K562 (cell line): ENCODE results near the gene PLD5. TPM values are rescaled to one million over a fixed set of nuclear protein-coding genes. Genes with fewer than 3 reads are reported as not detected.

Experiments
- ATAC-seq: fragments of 200-7000 bp; cut with Tn5 transposase; 3 replicates; pipeline ENCODE4 v1.9.1; 2020; ENCODE audit warnings: moderate library complexity
- BruUV-seq: library from RNA; stranded (reverse); fragments of 400-500 nt; replicated peaks from 2 replicates; lab custom pipeline; 2021; lab: Mats Ljungman, UMichigan
- CTCF ChIA-PET: fragments of 300-600 bp; formaldehyde crosslinking; extraction: SDS; loops from one replicate; lab custom pipeline; 2021; ENCODE audit warnings: low intra/inter-chr PET ratio; lab: Yijun Ruan, JAX
- POLR2A ChIA-PET: fragments of 300-600, 350-650 bp; sonication (Branson Sonifier 250); formaldehyde crosslinking; extraction: SDS; loops from one replicate; lab custom pipeline; 2021; ENCODE audit warnings: antibody characterized with exemption, inconsistent platforms; lab: Yijun Ruan, JAX
- DNase-seq, 4 experiments: peaks; one replicate each; pipeline versions ENCODE4 v3.0.0 to v3.0.0-alpha.2; 2011 to 2018; ENCODE audit warnings: low spot score in 3 of 4, mixed read lengths in 3 of 4; ENCODE audit errors: extremely low read depth in 1 of 4
- FAIRE-seq: peaks from 2 replicates; lab custom pipeline; 2011; peaks lifted over from hg19 to GRCh38; lab: Jason Lieb, UNC
- H2AFZ ChIP-seq: 2 replicates; pipeline ENCODE4 v1.6.0; 2011; ENCODE audit warnings: low read depth, low read length, control low read depth, inconsistent platforms
- H3K27ac ChIP-seq: fragments of 200-600 bp; 3 replicates; pipeline ENCODE4 v1.8.0; 2011; ENCODE audit warnings: low read depth, mild to moderate bottlenecking, control low read depth, inconsistent platforms, low read length, moderate library complexity, mixed read lengths; ENCODE audit errors: extremely low read depth
- H3K27me3 ChIP-seq, 2 experiments: fragments of 300-600 bp in 1 of 2; 2 replicates in 1 of 2; 3 replicates in 1 of 2; pipeline versions ENCODE4 v1.6.0 to v1.8.0; 2011; ENCODE audit warnings: inconsistent platforms in 2 of 2, low read length in 2 of 2, mild to moderate bottlenecking in 1 of 2, mixed read lengths in 1 of 2, moderate library complexity in 1 of 2; ENCODE audit not compliant: control insufficient read depth in 2 of 2, insufficient read depth in 2 of 2
- H3K36me3 ChIP-seq: fragments of 300-600 bp; 3 replicates; pipeline ENCODE4 v1.8.0; 2011; ENCODE audit warnings: mild to moderate bottlenecking, low read length, inconsistent platforms; ENCODE audit not compliant: control insufficient read depth, insufficient read depth
- H3K4me1 ChIP-seq, 2 experiments: fragments of 200-600 bp in 1 of 2; replicated peaks in 1 of 2; 2 replicates in 1 of 2; 3 replicates in 1 of 2; pipeline versions ENCODE4 v1.5.1 to v1.8.0; 2011; ENCODE audit warnings: inconsistent platforms in 2 of 2, low read length in 2 of 2, mild to moderate bottlenecking in 1 of 2, mixed read lengths in 1 of 2, moderate library complexity in 1 of 2; ENCODE audit not compliant: control insufficient read depth in 2 of 2, insufficient read depth in 2 of 2
- H3K4me2 ChIP-seq: 2 replicates; pipeline ENCODE4 v1.6.1; 2011; ENCODE audit warnings: low read length, control low read depth, inconsistent platforms, mixed read lengths; ENCODE audit not compliant: insufficient read depth
- H3K4me3 ChIP-seq: fragments of 200-600 bp; sonication (generic), shearing (Covaris generic); 2 replicates; pipeline ENCODE4 v1.5.1; 2016; ENCODE audit warnings: control low read depth, inconsistent platforms
- H3K79me2 ChIP-seq: fragments of 200-600 bp; 3 replicates; pipeline ENCODE4 v1.8.0; 2011; ENCODE audit warnings: low read length, inconsistent platforms; ENCODE audit not compliant: control insufficient read depth, insufficient read depth
- H3K9ac ChIP-seq, 2 experiments: 2 replicates each; pipeline versions ENCODE4 v1.6.0 to v1.6.1; 2011; ENCODE audit warnings: low read depth in 2 of 2, low read length in 2 of 2, control low read depth in 1 of 2, inconsistent platforms in 1 of 2, mild to moderate bottlenecking in 1 of 2, mixed read lengths in 1 of 2; ENCODE audit not compliant: insufficient read depth in 1 of 2
- H3K9me1 ChIP-seq: one replicate; pipeline ENCODE4 v1.6.0; 2011; ENCODE audit warnings: inconsistent platforms, mild to moderate bottlenecking, low read length, moderate library complexity; ENCODE audit not compliant: control insufficient read depth, insufficient read depth
- H3K9me3 ChIP-seq: replicated peaks from 2 replicates; pipeline ENCODE4 v1.5.1; 2011; ENCODE audit warnings: low read depth, low read length, inconsistent platforms; ENCODE audit not compliant: control insufficient read depth, insufficient read depth
- H4K20me1 ChIP-seq: replicated peaks from 2 replicates; pipeline ENCODE4 v1.6.1; 2011; ENCODE audit warnings: low read length, inconsistent platforms, mixed read lengths; ENCODE audit not compliant: control insufficient read depth, insufficient read depth
- CXXC5 ChIP-seq: fragments of 250-450 bp; sonication (Bioruptor Pico); IDR thresholded peaks from 2 replicates; pipeline ENCODE4 v1.8.0; 2022; ENCODE audit warnings: inconsistent platforms, mild to moderate bottlenecking, moderate library complexity
- FOS ChIP-seq: IDR thresholded peaks from 3 replicates; pipeline ENCODE4 v1.6.1; 2011; ENCODE audit not compliant: insufficient read length; ENCODE audit errors: extremely low read depth
- FOXA3 ChIP-seq, 2 experiments: fragments of 450-650 bp in 1 of 2; sonication (generic) in 1 of 2; formaldehyde crosslinking; IDR thresholded peaks in 1 of 2; conservative IDR thresholded peaks in 1 of 2; 2 replicates each; pipeline versions ENCODE4 v1.4.0 to v1.8.0; 2020 to 2022; ENCODE audit warnings: mild to moderate bottlenecking in 2 of 2, missing genetic modification reagents in 1 of 2
- POLR3G ChIP-seq: IDR thresholded peaks from 2 replicates; pipeline ENCODE4 v1.6.1; 2011; ENCODE audit not compliant: insufficient read length, insufficient replicate concordance; ENCODE audit errors: extremely low read depth
- PPARD ChIP-seq: fragments of 250-450 bp; sonication (Bioruptor Pico); IDR thresholded peaks from 2 replicates; pipeline ENCODE4 v1.8.0; 2022; ENCODE audit warnings: inconsistent platforms, mild to moderate bottlenecking, moderate library complexity
- RFX5 ChIP-seq: IDR thresholded peaks from 2 replicates; pipeline ENCODE4 v1.6.1; 2011; ENCODE audit warnings: low read depth, mild to moderate bottlenecking, improper control_type of control experiment, low read length
- SETDB1 ChIP-seq: IDR thresholded peaks from one replicate; pipeline ENCODE4 v1.6.1; 2012; ENCODE audit warnings: low read length, control low read depth, inconsistent platforms
- TAF7 ChIP-seq: fragments of 450-650 bp; IDR thresholded peaks from 2 replicates; pipeline ENCODE4 v1.6.1; 2016; ENCODE audit warnings: missing genetic modification characterization, missing compliant biosample characterization
- YY1 ChIP-seq, 3 experiments: IDR thresholded peaks; 2 replicates each; pipeline ENCODE4 v1.6.1; 2011; ENCODE audit warnings: low read length in 2 of 3, mild to moderate bottlenecking in 2 of 3, moderate library complexity in 2 of 3, borderline replicate concordance in 1 of 3, control low read depth in 1 of 3, low read depth in 1 of 3; ENCODE audit not compliant: insufficient read depth in 3 of 3, insufficient replicate concordance in 2 of 3, control insufficient read depth in 1 of 3, insufficient read length in 1 of 3; ENCODE audit errors: extremely low read depth in 1 of 3
- ZBED1 ChIP-seq: IDR thresholded peaks from 2 replicates; pipeline ENCODE4 v1.6.1; 2014
- ZC3H4 ChIP-seq: sonication (generic); formaldehyde crosslinking; IDR thresholded peaks from 2 replicates; pipeline ENCODE4 v1.9.0; 2021; ENCODE audit warnings: missing genetic modification reagents, borderline replicate concordance
- ZNF347 ChIP-seq: fragments of 450-650 bp; formaldehyde crosslinking; IDR thresholded peaks from 2 replicates; pipeline ENCODE4 v1.4.0; 2020; ENCODE audit warnings: low read depth, mild to moderate bottlenecking, moderate library complexity
- ZNF668 ChIP-seq: fragments of 250-450 bp; sonication (Bioruptor Pico); IDR thresholded peaks from 2 replicates; pipeline ENCODE4 v1.8.0; 2022; ENCODE audit warnings: mild to moderate bottlenecking, inconsistent platforms
- WGBS: fragments of 100-300 bp; shearing (Covaris generic); methylation state at CpG from one replicate; pipeline ENCODE4 v1.1.6; 2016; ENCODE audit warnings: low coverage, mixed read lengths; ENCODE audit not compliant: insufficient coverage; ENCODE audit errors: missing lambda C conversion rate; 5-methylcytosine and 5-hydroxymethylcytosine counted together
- in situ Hi-C: fragments of 300-500 bp; cut with MboI; formaldehyde crosslinking; loops from 4 replicates; pipeline ENCODE4 v1.15.0; 2018; ENCODE audit warnings: inconsistent platforms, mixed read lengths
- intact Hi-C: fragments of 100-400 bp; cut with micrococcal nuclease; formaldehyde crosslinking; loops from 2 replicates; pipeline ENCODE4 v1.14.2; 2022
- polyA plus RNA-seq, 8 experiments: library from polyadenylated mRNA; depleted of rRNA in 4 of 8; stranded (reverse) in 5 of 8; unstranded in 3 of 8; fragments of >200 nt; fragmentation: Nextera tagmentation in 2 of 8; fragmentation: Illumina TruSeq in 1 of 8; extraction: Ambion mirVana in 2 of 8; extraction: Trizol in 1 of 8; gene quantifications; 2 replicates each; pipeline versions ENCODE4 v1.2.1 to v1.2.3, GENCODE V29; 2011 to 2014; ENCODE audit warnings: inconsistent platforms in 1 of 8, missing spikeins in 1 of 8
- total RNA-seq, 7 experiments: library from RNA; depleted of rRNA in 6 of 7; stranded (reverse); fragments of >200 nt in 6 of 7; fragmentation: Illumina TruSeq in 2 of 7; extraction: Trizol in 2 of 7; gene quantifications; 2 replicates each; pipeline versions ENCODE4 v1.2.1 to v1.2.3, GENCODE V29; 2011 to 2021; ENCODE audit warnings: low replicate concordance in 1 of 7
- TF ChIP-seq, protein P1 (sequence below): fragments of 250-450 bp; sonication (Bioruptor Pico); IDR thresholded peaks from 2 replicates; pipeline ENCODE4 v1.4.0; 2020; ENCODE audit warnings: mild to moderate bottlenecking
- TF ChIP-seq, protein P2 (sequence below): fragments of 450-650 bp; formaldehyde crosslinking; IDR thresholded peaks from 2 replicates; pipeline ENCODE4 v1.4.0; 2022; ENCODE audit warnings: missing genetic modification characterization
- TF ChIP-seq, protein P3 (sequence below), 3 experiments: fragments of 200-800 bp in 1 of 3; fragments of 250-450 bp in 1 of 3; fragments of 450-650 bp in 1 of 3; sonication (Bioruptor Pico) in 1 of 3; sonication (Bioruptor generic) in 1 of 3; formaldehyde crosslinking in 1 of 3; IDR thresholded peaks; 2 replicates each; pipeline versions ENCODE4 v1.6.1 to v1.8.0; 2016 to 2022; ENCODE audit warnings: mild to moderate bottlenecking in 2 of 3, missing genetic modification characterization in 2 of 3, missing compliant biosample characterization in 1 of 3, moderate library complexity in 1 of 3

Gene PLD5
- total and polyA plus RNA-seq, 9 of the 15 experiments (the other 6 are each of a cell fraction or from before 2014, with no cell fraction given) = not detected

DNA sequence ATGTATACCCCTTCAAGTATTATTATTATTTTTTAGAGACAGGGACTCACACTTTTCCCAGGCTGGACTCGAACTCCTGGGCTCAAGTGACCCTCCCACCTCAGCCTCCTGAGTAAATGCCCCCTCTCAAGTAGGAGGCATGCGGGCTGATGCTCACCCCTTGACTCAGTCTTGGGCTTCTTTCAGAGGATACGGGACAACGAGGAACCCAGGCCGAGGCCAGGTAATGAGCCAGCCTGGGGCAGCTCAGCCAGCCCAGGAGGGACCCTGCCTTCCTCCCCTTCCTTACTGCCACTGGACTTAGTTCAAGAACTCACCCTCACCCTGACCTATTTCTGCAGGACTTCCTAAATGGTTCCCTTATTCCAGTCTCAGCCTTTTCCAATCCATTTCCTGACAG, 327.6 kb downstream of the PLD5 start:
- Histone ChIP-seq H3K4me3 (no peak overlapping the region), H3K9me1 (no peaks in the 10 kb centered on the region), H3K9ac (no peak overlapping the region), H2AFZ (no peak overlapping the region), H3K4me1 (no peaks in the 10 kb centered on the region), H4K20me1 (no peaks in the 10 kb centered on the region), H3K79me2 (no peaks in the 10 kb centered on the region), H3K4me2 (no peak overlapping the region), H3K36me3 (no peaks in the 10 kb centered on the region), H3K9me3 (no peaks in the 10 kb centered on the region), H3K27me3 (no peaks in the 10 kb centered on the region)
- WGBS = 0% methylated on average over 5 of the region's 5 CpGs
- in situ Hi-C loops (no loop called here), intact Hi-C loops (loop anchor here (5.0 kb wide), 1 partner anchor 180 kb away; no protein-coding TSS in a partner anchor)
- ChIA-PET CTCF (no interaction called here), POLR2A (no interaction called here)
- no peak; the same call in 2 of the 3 replicates for ATAC-seq
- no peak for FAIRE-seq
- no peak for DNase-seq
- BruUV-seq = no TSS peak
- TF ChIP-seq, protein P1, sequence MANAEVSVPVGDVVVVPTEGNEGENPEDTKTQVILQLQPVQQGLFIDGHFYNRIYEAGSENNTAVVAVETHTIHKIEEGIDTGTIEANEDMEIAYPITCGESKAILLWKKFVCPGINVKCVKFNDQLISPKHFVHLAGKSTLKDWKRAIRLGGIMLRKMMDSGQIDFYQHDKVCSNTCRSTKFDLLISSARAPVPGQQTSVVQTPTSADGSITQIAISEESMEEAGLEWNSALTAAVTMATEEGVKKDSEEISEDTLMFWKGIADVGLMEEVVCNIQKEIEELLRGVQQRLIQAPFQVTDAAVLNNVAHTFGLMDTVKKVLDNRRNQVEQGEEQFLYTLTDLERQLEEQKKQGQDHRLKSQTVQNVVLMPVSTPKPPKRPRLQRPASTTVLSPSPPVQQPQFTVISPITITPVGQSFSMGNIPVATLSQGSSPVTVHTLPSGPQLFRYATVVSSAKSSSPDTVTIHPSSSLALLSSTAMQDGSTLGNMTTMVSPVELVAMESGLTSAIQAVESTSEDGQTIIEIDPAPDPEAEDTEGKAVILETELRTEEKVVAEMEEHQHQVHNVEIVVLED (CRISPR knock-in tag) = no peak
- TF ChIP-seq FOXA3 (CRISPR knock-in tag; conservative IDR thresholded peaks at IDR 0.05 in 1 of 2, IDR thresholded peaks at IDR 0.05 in 1 of 2) (no peak), CXXC5 (no peak), FOS (no peak), TAF7 (tag) (no peak), YY1 (IDR thresholded peaks at IDR 0.05; ENCODE audit: borderline replicate concordance in 1 of 3, control insufficient read depth in 1 of 3, extremely low read depth in 1 of 3, insufficient read depth in 3 of 3, insufficient read length in 1 of 3, insufficient replicate concordance in 2 of 3, low read depth in 1 of 3, low read length in 2 of 3) (no peak), ZNF347 (CRISPR knock-in tag) (no peak), POLR3G (no peak), ZNF668 (CRISPR knock-in tag) (no peak), ZC3H4 (no peak), ZBED1 (no peak), PPARD (CRISPR knock-in tag) (no peak), RFX5 (no peak), SETDB1 (no peak)
- TF ChIP-seq, protein P2, sequence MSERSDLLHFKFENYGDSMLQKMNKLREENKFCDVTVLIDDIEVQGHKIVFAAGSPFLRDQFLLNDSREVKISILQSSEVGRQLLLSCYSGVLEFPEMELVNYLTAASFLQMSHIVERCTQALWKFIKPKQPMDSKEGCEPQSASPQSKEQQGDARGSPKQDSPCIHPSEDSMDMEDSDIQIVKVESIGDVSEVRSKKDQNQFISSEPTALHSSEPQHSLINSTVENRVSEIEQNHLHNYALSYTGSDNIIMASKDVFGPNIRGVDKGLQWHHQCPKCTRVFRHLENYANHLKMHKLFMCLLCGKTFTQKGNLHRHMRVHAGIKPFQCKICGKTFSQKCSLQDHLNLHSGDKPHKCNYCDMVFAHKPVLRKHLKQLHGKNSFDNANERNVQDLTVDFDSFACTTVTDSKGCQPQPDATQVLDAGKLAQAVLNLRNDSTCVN (CRISPR knock-in tag) = no peak
- TF ChIP-seq, protein P3, sequence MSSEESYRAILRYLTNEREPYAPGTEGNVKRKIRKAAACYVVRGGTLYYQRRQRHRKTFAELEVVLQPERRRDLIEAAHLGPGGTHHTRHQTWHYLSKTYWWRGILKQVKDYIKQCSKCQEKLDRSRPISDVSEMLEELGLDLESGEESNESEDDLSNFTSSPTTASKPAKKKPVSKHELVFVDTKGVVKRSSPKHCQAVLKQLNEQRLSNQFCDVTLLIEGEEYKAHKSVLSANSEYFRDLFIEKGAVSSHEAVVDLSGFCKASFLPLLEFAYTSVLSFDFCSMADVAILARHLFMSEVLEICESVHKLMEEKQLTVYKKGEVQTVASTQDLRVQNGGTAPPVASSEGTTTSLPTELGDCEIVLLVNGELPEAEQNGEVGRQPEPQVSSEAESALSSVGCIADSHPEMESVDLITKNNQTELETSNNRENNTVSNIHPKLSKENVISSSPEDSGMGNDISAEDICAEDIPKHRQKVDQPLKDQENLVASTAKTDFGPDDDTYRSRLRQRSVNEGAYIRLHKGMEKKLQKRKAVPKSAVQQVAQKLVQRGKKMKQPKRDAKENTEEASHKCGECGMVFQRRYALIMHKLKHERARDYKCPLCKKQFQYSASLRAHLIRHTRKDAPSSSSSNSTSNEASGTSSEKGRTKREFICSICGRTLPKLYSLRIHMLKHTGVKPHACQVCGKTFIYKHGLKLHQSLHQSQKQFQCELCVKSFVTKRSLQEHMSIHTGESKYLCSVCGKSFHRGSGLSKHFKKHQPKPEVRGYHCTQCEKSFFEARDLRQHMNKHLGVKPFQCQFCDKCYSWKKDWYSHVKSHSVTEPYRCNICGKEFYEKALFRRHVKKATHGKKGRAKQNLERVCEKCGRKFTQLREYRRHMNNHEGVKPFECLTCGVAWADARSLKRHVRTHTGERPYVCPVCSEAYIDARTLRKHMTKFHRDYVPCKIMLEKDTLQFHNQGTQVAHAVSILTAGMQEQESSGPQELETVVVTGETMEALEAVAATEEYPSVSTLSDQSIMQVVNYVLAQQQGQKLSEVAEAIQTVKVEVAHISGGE (CRISPR knock-in tag; IDR thresholded peaks at IDR 0.05) = no peak
- TF ChIP-seq, all 486 proteins: peak for 0
- H3K27ac ChIP-seq = no peak overlapping the region
